H1 (cell line): ENCODE results near the gene HDLBP.

Experiments
- EZH2 ChIP-seq: fragments of 200-600 bp; sonication (generic); IDR thresholded peaks from 2 replicates; pipeline ENCODE4 v1.7.1; 2012; ENCODE audit warnings: low read depth, mild to moderate bottlenecking, moderate library complexity, low read length, inconsistent platforms; ENCODE audit not compliant: severe bottlenecking
- SIRT6 ChIP-seq: IDR thresholded peaks from one replicate; pipeline ENCODE4 v1.7.1; 2012; ENCODE audit warnings: low read length, inconsistent platforms
- TF ChIP-seq, protein P1 (sequence below), 3 experiments: IDR thresholded peaks; 1 replicate in 2 of 3; 2 replicates in 1 of 3; pipeline versions ENCODE4 v1.5.1 to v1.6.1; 2011; ENCODE audit warnings: low read length in 3 of 3, mild to moderate bottlenecking in 3 of 3, inconsistent platforms in 2 of 3, low read depth in 1 of 3, moderate library complexity in 1 of 3; ENCODE audit not compliant: insufficient read depth in 1 of 3; ENCODE audit errors: control extremely low read depth in 1 of 3

DNA sequence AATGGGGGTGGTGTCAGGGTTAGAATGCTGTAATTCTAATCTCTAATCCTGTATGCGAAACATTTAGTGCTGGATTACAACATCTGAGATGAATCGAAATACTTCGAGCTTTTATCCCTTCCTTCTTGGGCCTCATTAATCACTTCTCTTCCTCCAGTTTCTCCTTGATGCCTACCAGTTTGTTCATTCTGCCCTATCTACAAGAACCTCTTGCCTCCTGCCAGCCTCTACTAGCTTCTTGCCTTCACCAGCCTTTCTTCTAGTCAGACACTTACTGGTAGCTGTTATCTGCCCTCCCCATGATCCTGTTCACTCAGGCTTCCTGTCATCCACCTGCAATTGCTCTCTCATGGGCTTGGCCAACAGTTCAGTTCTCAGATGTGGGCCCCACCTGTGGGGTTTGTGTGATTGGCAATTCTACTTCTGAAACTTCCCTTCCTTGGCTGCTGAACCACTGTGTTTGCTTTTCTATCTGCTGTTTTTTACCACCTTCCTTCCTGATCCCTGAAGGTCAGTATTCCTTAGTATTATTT lies 25.2 kb upstream of the HDLBP start:
- no peak for TF ChIP-seq EZH2
- TF ChIP-seq, protein P1, sequence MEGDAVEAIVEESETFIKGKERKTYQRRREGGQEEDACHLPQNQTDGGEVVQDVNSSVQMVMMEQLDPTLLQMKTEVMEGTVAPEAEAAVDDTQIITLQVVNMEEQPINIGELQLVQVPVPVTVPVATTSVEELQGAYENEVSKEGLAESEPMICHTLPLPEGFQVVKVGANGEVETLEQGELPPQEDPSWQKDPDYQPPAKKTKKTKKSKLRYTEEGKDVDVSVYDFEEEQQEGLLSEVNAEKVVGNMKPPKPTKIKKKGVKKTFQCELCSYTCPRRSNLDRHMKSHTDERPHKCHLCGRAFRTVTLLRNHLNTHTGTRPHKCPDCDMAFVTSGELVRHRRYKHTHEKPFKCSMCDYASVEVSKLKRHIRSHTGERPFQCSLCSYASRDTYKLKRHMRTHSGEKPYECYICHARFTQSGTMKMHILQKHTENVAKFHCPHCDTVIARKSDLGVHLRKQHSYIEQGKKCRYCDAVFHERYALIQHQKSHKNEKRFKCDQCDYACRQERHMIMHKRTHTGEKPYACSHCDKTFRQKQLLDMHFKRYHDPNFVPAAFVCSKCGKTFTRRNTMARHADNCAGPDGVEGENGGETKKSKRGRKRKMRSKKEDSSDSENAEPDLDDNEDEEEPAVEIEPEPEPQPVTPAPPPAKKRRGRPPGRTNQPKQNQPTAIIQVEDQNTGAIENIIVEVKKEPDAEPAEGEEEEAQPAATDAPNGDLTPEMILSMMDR (IDR thresholded peaks at IDR 0.05; ENCODE audit: control extremely low read depth in 1 of 3, insufficient read depth in 1 of 3, low read depth in 1 of 3, low read length in 3 of 3), result no peak
- no peak for TF ChIP-seq SIRT6
